Tibial nerve (tissue), 4 donors: ENCODE measurements around the gene TOM1L2. TPM values are rescaled to one million over a fixed set of nuclear protein-coding genes. Genes with fewer than 3 reads are reported as not detected.

ENCODE experiments used
- DNase-seq, 2 donors: peaks; one replicate each; pipeline ENCODE4 v3.0.0-alpha.2; 2019; ENCODE audit warnings: low spot score in 2 of 2
- H3K27ac ChIP-seq, 4 donors: fragments of 200-600 bp; sonication (generic) in 3 of 4; one replicate each; pipeline ENCODE4 v1.5.1; 2017 to 2019; ENCODE audit warnings: mild to moderate bottlenecking in 1 of 4
- H3K27me3 ChIP-seq, 2 donors: fragments of 200-600 bp; sonication (generic) in 1 of 2; one replicate each; pipeline versions ENCODE4 v1.5.1 to v1.6.0; 2017 to 2019
- H3K36me3 ChIP-seq, 3 donors: fragments of 200-600 bp; sonication (generic); one replicate each; pipeline ENCODE4 v1.5.1; 2018 to 2019
- H3K4me1 ChIP-seq, 4 donors: fragments of 200-600 bp; sonication (generic) in 3 of 4; one replicate each; pipeline ENCODE4 v1.5.1; 2017 to 2019
- H3K4me3 ChIP-seq, 4 donors: fragments of 200-600 bp; sonication (generic) in 3 of 4; one replicate each; pipeline ENCODE4 v1.5.1; 2017 to 2019; ENCODE audit warnings: mild to moderate bottlenecking in 1 of 4, moderate library complexity in 1 of 4
- H3K9me3 ChIP-seq, 4 donors: fragments of 200-600 bp; sonication (generic) in 3 of 4; one replicate each; pipeline ENCODE4 v1.5.1; 2017 to 2019
- EP300 ChIP-seq, 2 donors: sonication (generic); formaldehyde crosslinking; IDR thresholded peaks; one replicate each; pipeline ENCODE4 v1.6.1; 2017; ENCODE audit warnings: antibody characterized with exemption in 2 of 2, mild to moderate bottlenecking in 1 of 2
- POLR2A ChIP-seq, 2 donors: fragments of 450-650 bp; IDR thresholded peaks; one replicate each; pipeline ENCODE4 v1.6.1; 2017; ENCODE audit warnings: antibody characterized with exemption in 2 of 2, mild to moderate bottlenecking in 2 of 2, moderate library complexity in 2 of 2
- WGBS, 2 donors: methylation state at CpG; one replicate each; pipeline ENCODE4 v1.1.5; 2018; 5-methylcytosine and 5-hydroxymethylcytosine counted together
- total RNA-seq, 4 donors: library from RNA; depleted of rRNA; stranded (reverse); fragments of >200 nt; gene quantifications; one replicate each; pipeline ENCODE4 v1.1.0, GENCODE V29; 2016
- TF ChIP-seq, protein P1 (sequence below), 5 experiments: fragments of 200-600 bp in 3 of 5; fragments of 450-650 bp in 2 of 5; sonication (generic) in 3 of 5; IDR thresholded peaks; one replicate each; pipeline ENCODE4 v1.5.1; 2016 to 2019; ENCODE audit warnings: antibody characterized with exemption in 5 of 5, mild to moderate bottlenecking in 3 of 5, moderate library complexity in 2 of 5

Gene TOM1L2
- total RNA-seq, 4 donors from 2014 or later = 83.4 to 109 (median 96.8) TPM

DNA sequence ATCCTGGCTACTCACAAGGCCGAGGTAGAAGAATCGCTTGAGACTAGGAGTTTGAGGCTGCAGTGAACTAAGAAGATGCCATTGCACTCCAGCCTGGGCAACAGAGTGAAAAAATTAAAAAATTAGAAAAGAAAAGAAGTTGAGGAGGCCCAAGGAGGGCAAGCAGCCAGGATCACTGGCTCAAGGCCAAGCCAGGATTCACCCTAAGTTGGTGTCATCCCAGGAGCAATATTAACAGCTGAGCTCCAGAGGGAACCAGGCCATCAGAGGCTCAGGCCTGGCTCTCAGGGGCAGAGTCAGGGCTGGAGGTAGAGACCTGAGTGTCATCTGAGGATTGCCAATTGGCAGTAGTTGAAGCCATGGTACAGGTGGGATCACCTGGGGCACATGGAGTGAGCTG is 21.2 kb upstream of the TOM1L2 start:
- no peak overlapping the region for H3K4me3 ChIP-seq
- TF ChIP-seq POLR2A (IDR thresholded peaks at IDR 0.05) = no peak
- TF ChIP-seq, protein P1, sequence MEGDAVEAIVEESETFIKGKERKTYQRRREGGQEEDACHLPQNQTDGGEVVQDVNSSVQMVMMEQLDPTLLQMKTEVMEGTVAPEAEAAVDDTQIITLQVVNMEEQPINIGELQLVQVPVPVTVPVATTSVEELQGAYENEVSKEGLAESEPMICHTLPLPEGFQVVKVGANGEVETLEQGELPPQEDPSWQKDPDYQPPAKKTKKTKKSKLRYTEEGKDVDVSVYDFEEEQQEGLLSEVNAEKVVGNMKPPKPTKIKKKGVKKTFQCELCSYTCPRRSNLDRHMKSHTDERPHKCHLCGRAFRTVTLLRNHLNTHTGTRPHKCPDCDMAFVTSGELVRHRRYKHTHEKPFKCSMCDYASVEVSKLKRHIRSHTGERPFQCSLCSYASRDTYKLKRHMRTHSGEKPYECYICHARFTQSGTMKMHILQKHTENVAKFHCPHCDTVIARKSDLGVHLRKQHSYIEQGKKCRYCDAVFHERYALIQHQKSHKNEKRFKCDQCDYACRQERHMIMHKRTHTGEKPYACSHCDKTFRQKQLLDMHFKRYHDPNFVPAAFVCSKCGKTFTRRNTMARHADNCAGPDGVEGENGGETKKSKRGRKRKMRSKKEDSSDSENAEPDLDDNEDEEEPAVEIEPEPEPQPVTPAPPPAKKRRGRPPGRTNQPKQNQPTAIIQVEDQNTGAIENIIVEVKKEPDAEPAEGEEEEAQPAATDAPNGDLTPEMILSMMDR (IDR thresholded peaks at IDR 0.05) = no peak
- no peak for TF ChIP-seq EP300 (IDR thresholded peaks at IDR 0.05)
- peaks cover 0 to 22% (median 0%) of the 10 kb centered on the region in 3 donors for H3K36me3 ChIP-seq
- no peak overlapping the region for H3K27ac ChIP-seq
- WGBS, 2 donors = 90 to 95% methylated on average over 2 of the region's 2 CpGs
- no peaks in the 10 kb centered on the region for H3K9me3 ChIP-seq
- H3K4me1 ChIP-seq = peaks cover 0 to 8% (median 0%) of the 10 kb centered on the region in 4 donors
- no peak for DNase-seq
- H3K27me3 ChIP-seq = no peaks in the 10 kb centered on the region

- no peak overlapping the region for H3K27ac ChIP-seq
- WGBS, 2 donors = 70 to 77% methylated on average over 2 of the region's 2 CpGs
- no peak for DNase-seq
These were observed 18.1 kb upstream of the TOM1L2 start for GRCh38 chr17:17990282-17990681.

DNA sequence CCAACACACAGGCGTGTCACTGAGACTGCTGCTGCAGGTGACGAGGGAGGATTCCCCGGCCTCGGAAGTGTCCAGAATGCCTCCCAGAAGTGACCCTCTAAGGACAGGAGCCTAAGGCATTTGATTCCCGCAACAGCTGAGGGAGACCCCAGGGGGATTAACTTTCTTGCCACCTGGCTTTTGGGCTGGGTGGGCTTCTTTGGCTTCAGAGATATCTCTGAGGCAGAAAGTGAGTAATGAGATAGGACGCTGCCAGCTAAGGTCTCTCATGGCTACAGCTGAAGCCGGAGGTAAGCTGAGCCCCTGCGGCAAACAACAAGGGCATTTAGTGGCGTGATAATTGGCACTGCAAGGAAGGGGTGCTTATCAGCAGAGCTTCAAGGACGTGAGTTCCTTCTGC is 17.4 kb upstream of the TOM1L2 start:
- peaks cover 0 to 28% (median 0%) of the 10 kb centered on the region in 3 donors for H3K36me3 ChIP-seq
- TF ChIP-seq, protein P1 (IDR thresholded peaks at IDR 0.05) = no peak
- no peak for TF ChIP-seq POLR2A (IDR thresholded peaks at IDR 0.05)
- TF ChIP-seq EP300 (IDR thresholded peaks at IDR 0.05) = no peak
- H3K27me3 ChIP-seq = no peaks in the 10 kb centered on the region
- DNase-seq = no peak
- H3K4me1 ChIP-seq = peaks cover 0 to 6% (median 0%) of the 10 kb centered on the region in 4 donors
- no peak overlapping the region for H3K4me3 ChIP-seq
- no peak overlapping the region for H3K27ac ChIP-seq
- 84 to 86% methylated on average over 10 of the region's 10 CpGs for WGBS, 2 donors
- H3K9me3 ChIP-seq = no peaks in the 10 kb centered on the region

More at GRCh38 chr17:17990282-17990681, 18.1 kb upstream of the TOM1L2 start:
- TF ChIP-seq, protein P1 (IDR thresholded peaks at IDR 0.05) = no peak
- TF ChIP-seq POLR2A (IDR thresholded peaks at IDR 0.05) = no peak
- TF ChIP-seq EP300 (IDR thresholded peaks at IDR 0.05) = no peak
- no peak overlapping the region for H3K4me3 ChIP-seq
- no peaks in the 10 kb centered on the region for H3K9me3 ChIP-seq
- H3K4me1 ChIP-seq = peaks cover 0 to 8% (median 0%) of the 10 kb centered on the region in 4 donors
- no peaks in the 10 kb centered on the region for H3K27me3 ChIP-seq
- H3K36me3 ChIP-seq = peaks cover 0 to 28% (median 0%) of the 10 kb centered on the region in 3 donors

DNA sequence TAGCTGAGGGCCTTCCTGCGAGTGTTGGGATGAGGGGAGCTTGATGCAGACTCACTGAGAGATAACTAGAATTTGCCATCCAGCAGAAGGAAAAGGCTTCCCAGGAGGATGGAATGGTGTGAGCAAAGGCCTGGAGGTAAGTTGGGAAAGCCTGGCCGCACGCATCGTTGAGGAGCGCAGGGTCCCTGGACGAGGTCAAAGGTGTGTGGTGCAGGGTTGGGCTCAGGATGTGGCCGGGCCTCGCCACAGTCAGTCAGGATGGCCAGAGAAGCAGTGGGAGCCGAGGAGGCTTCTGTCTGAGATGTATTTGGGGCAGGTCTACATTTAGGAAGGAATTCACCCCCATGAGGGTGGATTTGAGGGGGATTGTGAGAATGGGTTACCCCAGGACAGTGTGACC is 16.9 kb upstream of the TOM1L2 start:
- H3K4me3 ChIP-seq = no peak overlapping the region
- peaks cover 0 to under 1% (median 0%) of the 10 kb centered on the region in 4 donors for H3K4me1 ChIP-seq
- no peaks in the 10 kb centered on the region for H3K27me3 ChIP-seq
- TF ChIP-seq EP300 (IDR thresholded peaks at IDR 0.05) (no peak), POLR2A (IDR thresholded peaks at IDR 0.05) (no peak)
- TF ChIP-seq, protein P1 (IDR thresholded peaks at IDR 0.05) = no peak
- H3K36me3 ChIP-seq = peaks cover 0 to 28% (median 0%) of the 10 kb centered on the region in 3 donors
- WGBS, 2 donors = 77 to 88% methylated on average over 9 of the region's 9 CpGs
- DNase-seq = no peak
- no peaks in the 10 kb centered on the region for H3K9me3 ChIP-seq
- H3K27ac ChIP-seq = no peak overlapping the region

- WGBS, 2 donors = 72 to 88% methylated on average over 5 to 7 of the region's 7 CpGs
- H3K4me3 ChIP-seq = no peak overlapping the region
- H3K4me1 ChIP-seq = no peaks in the 10 kb centered on the region
- H3K27ac ChIP-seq = no peak overlapping the region
- H3K9me3 ChIP-seq = no peaks in the 10 kb centered on the region
- DNase-seq = no peak
- H3K27me3 ChIP-seq = no peaks in the 10 kb centered on the region
- peaks cover 0 to 28% (median 0%) of the 10 kb centered on the region in 3 donors for H3K36me3 ChIP-seq
- TF ChIP-seq, protein P1 (IDR thresholded peaks at IDR 0.05) = no peak
These were observed 16.3 kb upstream of the TOM1L2 start for GRCh38 chr17:17988427-17988945.
